SU-DHL-6 (cell line): Measurements from ENCODE around the gene TFF1.

Experiments
- H2AFZ ChIP-seq: fragments of 200-600 bp; sonication (generic); 2 replicates; pipeline ENCODE4 v1.6.1; 2014; ENCODE audit warnings: low read depth, mild to moderate bottlenecking, moderate library complexity, mixed read lengths, antibody characterized with exemption, low read length; ENCODE audit not compliant: severe bottlenecking
- H3F3A ChIP-seq: fragments of 200-600 bp; shearing (Covaris generic); 2 replicates; pipeline ENCODE4 v1.6.0; 2016; ENCODE audit warnings: antibody characterized with exemption, mild to moderate bottlenecking; ENCODE audit not compliant: insufficient read depth
- H3K27ac ChIP-seq: fragments of 200-600 bp; sonication (generic); 2 replicates; pipeline ENCODE4 v1.5.1; 2016; ENCODE audit warnings: low read depth, mild to moderate bottlenecking, low read length, moderate library complexity, mixed read lengths
- H3K27me3 ChIP-seq: fragments of 200-600 bp; sonication (generic), shearing (Covaris generic); 2 replicates; pipeline ENCODE4 v1.6.0; 2014; ENCODE audit warnings: mild to moderate bottlenecking, low read length
- H3K36me3 ChIP-seq: fragments of 200-600 bp; sonication (generic); 2 replicates; pipeline ENCODE4 v1.6.1; 2014; ENCODE audit warnings: mild to moderate bottlenecking, low read length, mixed read lengths
- H3K4me2 ChIP-seq: fragments of 300-600, 200-600 bp; shearing (Covaris generic), sonication (generic); 2 replicates; pipeline ENCODE4 v1.6.0; 2014; ENCODE audit warnings: low read length, low read depth, mild to moderate bottlenecking; ENCODE audit not compliant: poor library complexity, severe bottlenecking
- H3K4me3 ChIP-seq: fragments of 200-600 bp; sonication (generic); 2 replicates; pipeline ENCODE4 v1.5.1; 2014; ENCODE audit warnings: antibody characterized with exemption, low read length, mild to moderate bottlenecking, mixed read lengths; ENCODE audit not compliant: insufficient read depth, poor library complexity, severe bottlenecking
- H3K79me2 ChIP-seq: fragments of 200-600 bp; sonication (generic); 2 replicates; pipeline ENCODE4 v1.6.1; 2014; ENCODE audit warnings: mild to moderate bottlenecking, low read length, moderate library complexity; ENCODE audit not compliant: insufficient read depth
- H3K9ac ChIP-seq: fragments of 200-600 bp; sonication (generic); 2 replicates; pipeline ENCODE4 v1.7.0; 2014; ENCODE audit warnings: mild to moderate bottlenecking, low read length
- H3K9me2 ChIP-seq: fragments of 200-600 bp; sonication (generic); replicated peaks from 2 replicates; pipeline ENCODE4 v1.6.1; 2014; ENCODE audit warnings: low read length; ENCODE audit not compliant: insufficient read depth
- H3K9me3 ChIP-seq: fragments of 200-600 bp; sonication (generic); 2 replicates; pipeline ENCODE4 v1.6.1; 2014; ENCODE audit warnings: low read length, mixed read lengths; ENCODE audit not compliant: insufficient read depth
- H4K20me1 ChIP-seq: fragments of 200-600 bp; sonication (generic); 2 replicates; pipeline ENCODE4 v1.6.1; 2014; ENCODE audit warnings: low read depth, mild to moderate bottlenecking, antibody characterized with exemption, low read length, moderate library complexity, mixed read lengths
- EZH2phosphoT487 ChIP-seq: fragments of 200-600 bp; sonication (generic), shearing (Covaris generic); conservative IDR thresholded peaks from 2 replicates; pipeline ENCODE4 v1.6.1; 2018; ENCODE audit warnings: mild to moderate bottlenecking, antibody characterized with exemption, low read length, moderate library complexity, mixed read lengths
- TF ChIP-seq, protein P1 (sequence below): fragments of 200-600 bp; sonication (generic); IDR thresholded peaks from one replicate; pipeline ENCODE4 v1.5.1; 2017; ENCODE audit warnings: antibody characterized with exemption, mild to moderate bottlenecking, low read length, moderate library complexity; ENCODE audit not compliant: insufficient read depth, poor library complexity, severe bottlenecking

Gene TFF1

DNA sequence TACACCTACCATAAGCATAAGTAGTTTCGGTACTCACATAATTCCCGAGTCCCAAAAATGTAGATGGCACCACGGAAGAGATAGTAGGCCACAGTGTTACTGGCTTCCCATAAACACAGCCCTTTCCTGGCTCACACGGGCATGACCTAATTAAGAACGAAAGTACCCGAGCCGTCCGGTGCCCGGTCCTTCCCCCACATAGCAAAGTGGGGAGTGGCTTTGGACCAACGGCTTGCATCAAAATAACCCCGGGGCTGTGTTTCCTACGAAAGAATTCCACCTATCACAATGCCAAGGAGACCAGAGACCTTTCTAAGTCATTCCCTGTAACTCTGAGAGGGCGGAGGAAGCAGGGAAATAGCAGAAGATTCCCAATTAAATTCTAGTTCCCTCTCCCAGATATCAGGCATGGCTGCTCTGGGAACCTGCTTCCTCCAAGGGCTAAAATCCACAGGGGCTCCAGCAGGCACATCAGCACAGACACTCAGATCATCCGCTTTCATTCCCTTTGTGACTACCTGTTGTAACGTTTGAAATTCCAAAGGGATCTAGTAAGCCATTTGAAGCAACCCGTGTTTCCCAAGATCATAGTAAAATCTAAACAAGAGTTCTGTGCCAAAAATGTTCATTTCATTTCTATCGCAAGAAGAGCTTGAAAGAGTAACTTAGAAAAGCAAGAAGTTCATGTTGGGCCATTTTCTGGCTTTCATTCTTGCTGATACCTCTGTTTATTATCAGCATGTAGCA lies 29.7 kb upstream of the TFF1 start, which contains the start of gene TMPRSS3:
Gene TMPRSS3, minus strand, starts transcription at position 148 of the 747 bp plus-strand sequence. CDS start 635 bp downstream, outside the sequence.
- H4K20me1 ChIP-seq = no peaks in the 10 kb centered on the region
- H3K9me2 ChIP-seq = no peaks in the 10 kb centered on the region
- H3K9me3 ChIP-seq = no peaks in the 10 kb centered on the region
- H3K4me2 ChIP-seq = no peak within 1 kb of the TSS
- no peak within 1 kb of the TSS for H3K4me3 ChIP-seq
- no peaks in the 10 kb centered on the region for H3K27me3 ChIP-seq
- no peak within 1 kb of the TSS for H3K9ac ChIP-seq
- TF ChIP-seq EZH2phosphoT487 = no peak
- TF ChIP-seq, protein P1, sequence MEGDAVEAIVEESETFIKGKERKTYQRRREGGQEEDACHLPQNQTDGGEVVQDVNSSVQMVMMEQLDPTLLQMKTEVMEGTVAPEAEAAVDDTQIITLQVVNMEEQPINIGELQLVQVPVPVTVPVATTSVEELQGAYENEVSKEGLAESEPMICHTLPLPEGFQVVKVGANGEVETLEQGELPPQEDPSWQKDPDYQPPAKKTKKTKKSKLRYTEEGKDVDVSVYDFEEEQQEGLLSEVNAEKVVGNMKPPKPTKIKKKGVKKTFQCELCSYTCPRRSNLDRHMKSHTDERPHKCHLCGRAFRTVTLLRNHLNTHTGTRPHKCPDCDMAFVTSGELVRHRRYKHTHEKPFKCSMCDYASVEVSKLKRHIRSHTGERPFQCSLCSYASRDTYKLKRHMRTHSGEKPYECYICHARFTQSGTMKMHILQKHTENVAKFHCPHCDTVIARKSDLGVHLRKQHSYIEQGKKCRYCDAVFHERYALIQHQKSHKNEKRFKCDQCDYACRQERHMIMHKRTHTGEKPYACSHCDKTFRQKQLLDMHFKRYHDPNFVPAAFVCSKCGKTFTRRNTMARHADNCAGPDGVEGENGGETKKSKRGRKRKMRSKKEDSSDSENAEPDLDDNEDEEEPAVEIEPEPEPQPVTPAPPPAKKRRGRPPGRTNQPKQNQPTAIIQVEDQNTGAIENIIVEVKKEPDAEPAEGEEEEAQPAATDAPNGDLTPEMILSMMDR = no peak
- no peak within 1 kb of the TSS for H3K27ac ChIP-seq
- H3K79me2 ChIP-seq = no peaks in the 10 kb centered on the region
- no peaks in the 10 kb centered on the region for H3K36me3 ChIP-seq
- no peak within 1 kb of the TSS for H2AFZ ChIP-seq
- no peaks in the 10 kb centered on the region for H3F3A ChIP-seq

DNA sequence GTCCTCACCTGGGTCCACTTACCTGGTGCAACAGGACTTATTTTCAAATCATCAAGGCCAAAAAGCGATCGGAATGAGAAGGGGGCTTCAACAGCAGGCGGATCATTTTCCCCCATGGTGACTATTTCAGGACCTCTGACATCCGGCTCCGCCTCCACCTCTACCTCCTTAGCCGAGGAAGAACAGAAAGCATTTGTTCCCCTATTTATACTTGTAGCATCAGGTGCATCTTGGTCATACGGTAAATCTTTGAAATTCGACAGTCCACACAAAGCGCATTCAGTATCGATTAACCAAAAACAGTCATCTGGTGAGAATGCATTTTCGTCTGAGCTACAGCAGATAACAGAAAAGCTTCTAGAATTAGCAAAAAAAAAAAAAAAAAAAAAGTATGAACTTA lies 29.0 kb upstream of the TFF1 start:
- no peak overlapping the region for H3K27ac ChIP-seq

DNA sequence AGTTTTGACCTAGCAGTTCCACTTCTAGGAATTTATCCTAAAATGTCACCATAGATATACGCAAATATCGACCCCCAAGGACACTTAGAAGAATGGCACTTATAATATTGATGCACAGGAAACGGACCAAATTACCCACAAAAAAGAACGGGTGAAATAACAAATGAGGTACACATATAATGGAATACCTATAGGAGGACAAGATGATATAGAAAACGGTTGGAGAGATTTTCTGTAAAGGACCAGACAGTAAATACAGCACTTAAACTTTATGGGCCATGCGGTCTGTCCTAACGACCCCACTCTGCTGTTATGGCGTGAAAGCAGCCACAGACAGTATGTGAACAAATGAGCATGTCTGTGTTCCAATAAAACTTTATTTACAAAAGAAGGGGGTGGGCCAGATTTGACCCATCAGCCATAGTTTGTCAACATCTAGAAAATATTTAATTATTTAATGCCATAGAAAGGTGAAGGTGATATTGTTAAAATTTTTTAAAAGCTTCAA lies 27.2 kb upstream of the TFF1 start:
- H3K9me2 ChIP-seq = no peaks in the 10 kb centered on the region
- no peak overlapping the region for H3K4me3 ChIP-seq
- H3K36me3 ChIP-seq = no peaks in the 10 kb centered on the region
- TF ChIP-seq, protein P1 = no peak
- no peak for TF ChIP-seq EZH2phosphoT487
- H3K27me3 ChIP-seq = no peaks in the 10 kb centered on the region
- no peak overlapping the region for H3K4me2 ChIP-seq
- no peak overlapping the region for H2AFZ ChIP-seq
- H3K9ac ChIP-seq = no peak overlapping the region
- H3K79me2 ChIP-seq = no peaks in the 10 kb centered on the region
- no peaks in the 10 kb centered on the region for H3K9me3 ChIP-seq
- no peak overlapping the region for H3K27ac ChIP-seq
- H3F3A ChIP-seq = no peaks in the 10 kb centered on the region
- H4K20me1 ChIP-seq = no peaks in the 10 kb centered on the region

More for the DNA sequence above, 29.0 kb upstream of the TFF1 start:
- H3K9ac ChIP-seq = no peak overlapping the region
- H3K36me3 ChIP-seq = no peaks in the 10 kb centered on the region
- H2AFZ ChIP-seq = no peak overlapping the region
- H3K4me2 ChIP-seq = no peak overlapping the region
- no peaks in the 10 kb centered on the region for H3K9me3 ChIP-seq
- no peaks in the 10 kb centered on the region for H3K79me2 ChIP-seq
- no peak overlapping the region for H3K4me3 ChIP-seq
- no peaks in the 10 kb centered on the region for H3K9me2 ChIP-seq
- no peaks in the 10 kb centered on the region for H4K20me1 ChIP-seq
- no peak for TF ChIP-seq EZH2phosphoT487
- TF ChIP-seq, protein P1 = no peak
- H3K27me3 ChIP-seq = no peaks in the 10 kb centered on the region
- H3F3A ChIP-seq = no peaks in the 10 kb centered on the region
